ENCODE results near the gene ZNF467.

Gene ZNF467, protein sequence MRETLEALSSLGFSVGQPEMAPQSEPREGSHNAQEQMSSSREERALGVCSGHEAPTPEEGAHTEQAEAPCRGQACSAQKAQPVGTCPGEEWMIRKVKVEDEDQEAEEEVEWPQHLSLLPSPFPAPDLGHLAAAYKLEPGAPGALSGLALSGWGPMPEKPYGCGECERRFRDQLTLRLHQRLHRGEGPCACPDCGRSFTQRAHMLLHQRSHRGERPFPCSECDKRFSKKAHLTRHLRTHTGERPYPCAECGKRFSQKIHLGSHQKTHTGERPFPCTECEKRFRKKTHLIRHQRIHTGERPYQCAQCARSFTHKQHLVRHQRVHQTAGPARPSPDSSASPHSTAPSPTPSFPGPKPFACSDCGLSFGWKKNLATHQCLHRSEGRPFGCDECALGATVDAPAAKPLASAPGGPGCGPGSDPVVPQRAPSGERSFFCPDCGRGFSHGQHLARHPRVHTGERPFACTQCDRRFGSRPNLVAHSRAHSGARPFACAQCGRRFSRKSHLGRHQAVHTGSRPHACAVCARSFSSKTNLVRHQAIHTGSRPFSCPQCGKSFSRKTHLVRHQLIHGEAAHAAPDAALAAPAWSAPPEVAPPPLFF

DNA sequence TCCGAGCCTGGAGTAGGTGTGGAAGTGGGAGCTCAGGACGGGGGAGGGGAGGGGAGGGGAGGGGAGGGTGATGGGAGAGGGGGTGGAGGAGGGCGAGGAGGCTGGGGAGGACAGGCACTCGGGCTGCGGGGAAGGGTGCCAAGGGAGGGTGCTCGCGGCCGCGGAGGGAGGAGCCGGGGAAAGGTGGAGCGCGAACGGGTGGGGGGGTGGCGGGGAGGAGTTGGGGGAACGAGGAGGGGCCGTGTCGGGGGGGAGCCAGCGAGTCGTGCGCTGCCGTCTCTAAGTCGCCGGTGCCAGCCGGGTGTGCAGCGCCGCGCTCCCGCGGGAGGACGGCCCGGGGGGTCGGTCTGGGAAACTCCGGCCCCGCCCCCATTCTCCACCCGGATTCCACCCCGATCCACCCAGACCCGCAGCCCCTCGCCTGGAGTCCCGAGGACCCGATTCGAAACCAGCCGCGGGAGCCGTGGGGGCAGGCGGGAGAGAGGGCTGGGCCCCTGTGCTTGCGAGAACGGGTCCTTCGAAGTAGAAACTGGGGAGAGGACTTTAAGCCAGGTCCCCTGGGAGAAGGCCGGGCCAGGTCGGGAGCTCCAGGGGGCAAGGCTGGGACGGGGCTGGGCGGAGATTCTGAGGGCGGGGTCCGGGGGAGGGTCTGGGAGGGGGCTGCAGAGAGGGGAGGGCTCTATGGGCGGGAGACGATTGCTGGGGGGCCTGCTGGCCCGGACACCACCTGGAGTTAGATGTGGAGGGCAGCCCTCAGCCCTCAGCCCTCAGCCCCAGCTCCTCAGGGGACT is at the start of gene ZNF467:
TSS of gene ZNF467 (minus strand) at position 143 of the 791 bp plus-strand sequence. CDS start 2,556 bp downstream, outside the sequence.
- no peak for DNase-seq

DNA sequence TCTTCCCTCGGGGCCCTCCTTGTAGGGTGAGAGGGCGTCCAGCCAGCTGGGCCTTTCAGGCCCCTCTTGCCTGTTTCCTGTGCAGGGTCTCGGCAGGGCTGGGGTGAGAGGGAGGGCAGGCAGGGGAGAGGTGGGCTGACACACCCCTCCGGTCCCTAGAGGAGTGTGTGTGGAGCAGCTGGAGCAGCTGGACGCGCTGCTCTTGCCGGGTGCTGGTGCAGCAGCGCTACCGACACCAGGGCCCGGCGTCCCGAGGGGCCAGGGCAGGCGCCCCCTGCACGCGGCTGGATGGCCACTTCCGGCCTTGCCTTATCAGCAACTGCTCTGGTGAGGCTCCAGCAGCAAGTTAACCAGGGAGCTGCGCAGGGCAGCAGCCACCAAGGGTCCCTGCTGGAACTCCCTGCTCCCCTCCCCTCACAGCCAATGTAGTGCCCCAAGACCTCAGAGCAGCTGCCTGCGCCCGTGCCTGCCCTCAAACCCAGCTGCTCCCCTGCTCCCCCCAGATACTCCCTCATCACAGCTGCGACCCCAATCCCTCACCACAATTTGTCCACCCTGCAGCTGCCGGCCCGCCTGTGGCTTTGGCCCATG is 49.1 kb upstream of the ZNF467 start:
- DNase-seq, result no peak

DNA sequence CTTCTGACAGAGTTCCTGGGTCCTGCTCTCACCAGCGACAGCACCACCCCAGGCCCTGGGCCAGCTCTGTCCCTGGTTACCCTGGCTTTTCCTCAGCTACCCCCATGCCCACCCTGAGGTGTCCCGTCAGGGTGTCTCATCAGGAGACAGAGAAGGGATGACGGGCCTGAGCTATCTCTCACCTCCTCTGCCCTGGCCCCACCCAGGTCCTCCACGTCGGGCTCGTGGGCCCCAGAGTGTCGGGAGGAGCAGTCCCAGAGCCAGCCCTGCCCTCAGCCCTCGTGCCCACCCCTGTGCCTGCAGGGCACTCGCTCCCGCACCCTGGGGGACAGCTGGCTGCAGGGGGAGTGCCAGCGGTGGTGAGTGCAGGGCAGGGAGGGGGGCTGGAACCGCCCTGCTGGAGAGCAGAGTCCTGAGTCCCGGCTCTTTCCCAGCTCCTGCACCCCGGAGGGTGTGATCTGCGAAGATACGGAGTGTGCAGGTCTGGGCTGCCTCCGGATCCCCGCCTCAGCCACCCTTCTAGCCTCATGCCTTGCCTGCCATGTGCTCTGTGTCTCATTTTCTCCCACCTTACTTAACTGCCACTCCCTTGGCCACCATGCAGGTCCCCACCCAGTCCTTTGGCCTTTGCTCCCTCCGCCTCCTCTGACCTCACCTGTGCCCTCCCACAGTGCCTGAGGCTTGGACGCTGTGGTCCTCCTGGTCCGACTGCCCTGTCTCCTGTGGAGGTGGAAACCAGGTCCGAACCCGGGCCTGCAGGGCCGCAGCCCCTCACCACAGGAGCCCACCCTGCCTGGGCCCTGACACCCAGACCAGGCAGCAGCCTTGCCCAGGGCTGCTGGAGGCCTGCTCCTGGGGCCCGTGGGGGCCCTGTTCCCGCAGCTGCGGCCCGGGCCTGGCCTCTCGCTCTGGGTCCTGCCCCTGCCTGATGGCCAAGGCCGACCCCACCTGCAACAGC is 48.1 kb upstream of the ZNF467 start:
- no peak for DNase-seq

DNA sequence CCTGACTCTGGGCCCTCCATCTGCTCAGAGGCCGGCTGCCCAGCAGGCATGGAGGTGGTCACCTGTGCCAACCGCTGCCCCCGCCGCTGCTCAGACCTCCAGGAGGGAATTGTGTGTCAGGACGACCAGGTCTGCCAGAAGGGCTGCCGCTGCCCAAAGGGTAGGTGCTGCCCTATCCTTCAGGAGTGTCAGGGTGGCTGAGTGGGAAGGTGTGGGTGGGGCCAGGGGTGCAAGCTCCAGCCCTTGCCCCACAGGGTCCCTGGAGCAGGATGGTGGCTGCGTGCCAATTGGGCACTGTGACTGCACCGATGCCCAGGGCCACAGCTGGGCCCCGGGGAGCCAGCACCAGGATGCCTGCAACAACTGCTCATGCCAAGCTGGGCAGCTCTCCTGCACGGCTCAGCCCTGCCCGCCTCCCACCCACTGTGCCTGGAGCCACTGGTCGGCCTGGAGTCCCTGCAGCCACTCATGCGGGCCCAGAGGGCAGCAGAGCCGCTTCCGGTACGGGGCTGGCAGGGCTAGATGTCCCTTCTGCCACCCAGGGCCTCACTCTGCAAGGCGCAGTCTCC is 47.3 kb upstream of the ZNF467 start:
- no peak for DNase-seq

DNA sequence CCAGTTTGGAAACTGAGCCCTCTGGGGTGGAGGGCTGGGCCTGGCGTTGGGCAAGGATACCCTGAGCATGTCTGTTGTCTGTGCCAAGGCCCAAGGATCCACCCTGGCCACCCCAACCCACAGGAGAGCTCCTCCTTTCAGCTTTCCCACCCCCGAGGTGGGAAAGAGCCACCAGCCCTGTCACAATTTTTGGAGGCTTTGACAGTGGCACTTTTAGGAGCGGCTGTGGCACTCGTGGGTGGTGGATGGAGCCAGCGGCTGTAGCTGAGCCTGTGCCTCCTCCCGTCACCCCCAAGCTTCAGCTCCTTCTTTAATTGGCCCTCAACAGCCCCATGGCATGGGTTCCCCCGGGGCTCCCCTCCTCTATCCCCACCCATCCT is 46.6 kb upstream of the ZNF467 start:
- DNase-seq, result no peak

DNA sequence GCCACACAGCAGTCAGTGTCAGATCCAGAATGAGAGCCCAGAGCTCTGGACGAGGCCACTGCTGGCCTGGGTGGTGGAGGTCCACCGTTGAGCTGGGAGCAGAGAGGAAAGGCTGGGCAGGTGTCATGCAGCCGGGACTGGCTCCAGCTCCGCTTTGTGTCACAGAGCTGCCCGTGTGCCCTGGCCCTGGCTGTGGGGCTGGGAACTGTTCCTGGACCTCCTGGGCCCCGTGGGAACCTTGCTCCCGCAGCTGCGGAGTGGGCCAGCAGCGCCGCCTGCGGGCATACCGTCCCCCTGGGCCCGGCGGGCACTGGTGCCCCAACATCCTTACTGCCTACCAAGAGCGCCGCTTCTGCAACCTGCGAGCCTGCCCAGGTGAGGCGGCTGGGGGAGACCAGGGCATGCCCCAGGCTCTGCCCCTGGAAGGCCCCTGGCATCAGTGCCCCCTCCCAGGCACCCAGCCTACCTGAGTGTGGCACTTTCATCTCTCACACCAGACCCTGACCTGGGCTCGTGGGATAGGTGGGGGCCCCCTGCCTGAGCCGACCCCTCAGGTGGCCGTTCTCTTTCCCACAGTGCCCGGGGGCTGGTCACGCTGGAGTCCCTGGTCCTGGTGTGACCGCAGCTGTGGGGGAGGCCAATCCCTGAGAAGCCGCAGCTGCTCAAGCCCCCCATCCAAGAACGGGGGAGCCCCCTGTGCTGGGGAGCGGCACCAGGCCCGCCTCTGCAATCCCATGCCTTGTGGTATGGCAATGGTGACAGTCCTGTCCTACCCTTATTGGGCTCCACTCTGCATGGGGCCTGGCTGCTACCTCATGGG is 46.0 kb upstream of the ZNF467 start:
- no peak for DNase-seq

DNA sequence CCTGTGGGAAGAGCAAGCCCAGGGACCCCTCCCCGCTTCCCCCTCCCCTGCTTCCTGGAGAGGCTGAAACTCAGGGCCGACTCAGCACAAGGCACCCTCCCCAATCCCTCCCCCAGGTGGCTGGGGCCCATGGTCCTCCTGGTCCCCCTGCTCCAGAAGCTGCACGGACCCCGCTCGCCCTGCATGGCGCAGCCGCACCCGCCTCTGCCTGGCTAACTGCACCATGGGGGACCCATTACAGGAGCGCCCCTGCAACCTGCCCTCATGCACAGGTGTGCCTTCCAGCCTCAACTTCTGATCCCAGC is 45.1 kb upstream of the ZNF467 start:
- DNase-seq, result no peak

DNA sequence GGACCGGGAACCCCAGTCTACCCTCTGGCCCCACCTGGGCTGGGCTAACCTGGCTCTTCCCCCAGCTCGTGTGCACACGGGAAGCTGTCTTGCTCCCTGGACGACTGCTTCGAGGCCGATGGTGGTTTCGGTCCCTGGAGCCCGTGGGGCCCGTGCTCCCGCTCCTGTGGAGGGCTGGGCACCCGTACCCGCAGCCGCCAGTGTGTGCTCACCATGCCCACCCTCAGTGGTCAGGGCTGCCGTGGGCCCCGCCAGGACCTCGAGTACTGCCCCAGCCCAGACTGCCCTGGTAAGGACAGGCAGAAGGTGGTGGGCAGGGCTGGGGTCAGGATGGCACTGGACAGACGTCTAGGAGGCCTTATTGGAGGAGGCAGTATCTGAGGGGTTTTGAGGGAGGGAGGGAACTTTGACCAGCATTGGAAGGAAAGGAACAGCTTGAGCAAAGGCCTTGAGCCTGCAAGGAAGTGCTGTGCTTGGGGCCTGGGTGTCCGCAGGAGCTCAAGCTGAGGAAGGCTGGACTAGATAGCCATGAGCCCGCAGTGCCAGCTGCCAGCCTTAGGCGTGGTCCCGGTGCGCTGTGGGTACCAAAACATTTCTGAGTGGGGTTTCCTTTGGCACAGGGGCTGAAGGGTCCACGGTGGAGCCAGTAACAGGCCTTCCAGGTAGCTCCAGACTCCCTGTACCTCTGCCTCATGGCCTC is 44.6 kb upstream of the ZNF467 start:
- DNase-seq, result no peak

DNA sequence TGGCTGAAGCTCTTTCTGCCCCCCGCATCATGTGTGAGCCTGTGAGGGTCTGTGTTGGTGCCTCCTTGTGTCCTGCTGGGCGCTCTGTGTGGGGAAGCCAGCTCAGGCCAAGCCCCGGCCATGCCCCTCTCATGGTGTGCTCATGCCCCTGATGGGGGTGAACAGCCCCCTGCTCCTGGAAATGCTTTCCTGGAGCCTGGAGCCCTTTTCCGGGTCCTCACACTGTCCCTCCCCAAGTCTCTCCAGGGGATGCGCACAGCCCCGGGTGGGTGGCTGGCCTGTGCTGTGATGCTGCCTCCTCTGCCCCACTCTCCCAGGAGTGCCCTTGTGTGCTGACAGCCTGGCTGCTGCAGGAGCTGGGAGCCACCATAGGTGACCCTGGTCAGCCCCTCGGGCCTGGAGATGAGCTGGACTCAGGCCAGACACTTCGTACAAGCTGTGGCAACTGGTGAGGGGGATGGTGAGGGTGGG is 43.9 kb upstream of the ZNF467 start:
- no peak for DNase-seq

DNA sequence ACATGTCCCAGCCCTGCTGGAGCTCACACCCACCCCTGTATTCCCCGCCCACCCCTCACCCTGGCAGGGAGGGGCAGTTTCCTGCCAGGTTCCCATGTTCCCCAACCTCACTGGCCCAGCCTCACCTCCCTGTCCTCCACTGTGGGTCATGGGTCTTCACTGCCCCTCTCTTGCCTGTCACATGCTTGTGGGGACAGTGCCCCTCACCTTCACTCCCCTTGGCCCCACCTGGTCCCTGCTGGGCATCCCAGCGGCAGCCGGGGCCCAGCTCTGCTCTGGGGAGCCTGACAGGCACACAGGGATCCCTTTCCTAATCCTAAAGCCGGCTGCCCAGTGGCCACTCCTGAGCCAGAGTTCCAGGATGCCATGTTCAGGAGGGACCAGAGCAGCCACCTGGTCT is 43.4 kb upstream of the ZNF467 start:
- no peak for DNase-seq

DNA sequence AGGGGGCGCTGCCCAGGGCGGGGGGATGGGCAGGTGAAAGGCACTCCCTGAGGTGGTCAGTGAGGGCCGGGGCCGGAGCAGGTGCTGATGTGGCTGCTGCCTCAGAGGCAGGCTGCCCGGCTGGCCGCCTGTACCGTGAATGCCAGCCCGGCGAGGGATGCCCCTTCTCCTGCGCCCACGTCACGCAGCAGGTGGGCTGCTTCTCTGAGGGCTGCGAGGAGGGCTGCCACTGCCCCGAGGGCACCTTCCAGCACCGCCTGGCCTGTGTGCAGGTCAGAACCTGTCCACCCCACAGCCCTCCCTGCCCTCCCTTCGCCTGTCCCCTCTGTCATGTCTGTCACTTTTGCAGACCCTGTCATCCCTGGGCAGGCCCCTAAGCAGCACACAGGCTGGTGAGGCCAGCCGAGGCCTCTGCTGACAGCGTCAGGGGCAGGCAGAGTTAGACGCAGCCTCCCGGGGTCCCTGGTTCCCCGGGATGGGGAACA is 42.9 kb upstream of the ZNF467 start:
- no peak for DNase-seq

DNA sequence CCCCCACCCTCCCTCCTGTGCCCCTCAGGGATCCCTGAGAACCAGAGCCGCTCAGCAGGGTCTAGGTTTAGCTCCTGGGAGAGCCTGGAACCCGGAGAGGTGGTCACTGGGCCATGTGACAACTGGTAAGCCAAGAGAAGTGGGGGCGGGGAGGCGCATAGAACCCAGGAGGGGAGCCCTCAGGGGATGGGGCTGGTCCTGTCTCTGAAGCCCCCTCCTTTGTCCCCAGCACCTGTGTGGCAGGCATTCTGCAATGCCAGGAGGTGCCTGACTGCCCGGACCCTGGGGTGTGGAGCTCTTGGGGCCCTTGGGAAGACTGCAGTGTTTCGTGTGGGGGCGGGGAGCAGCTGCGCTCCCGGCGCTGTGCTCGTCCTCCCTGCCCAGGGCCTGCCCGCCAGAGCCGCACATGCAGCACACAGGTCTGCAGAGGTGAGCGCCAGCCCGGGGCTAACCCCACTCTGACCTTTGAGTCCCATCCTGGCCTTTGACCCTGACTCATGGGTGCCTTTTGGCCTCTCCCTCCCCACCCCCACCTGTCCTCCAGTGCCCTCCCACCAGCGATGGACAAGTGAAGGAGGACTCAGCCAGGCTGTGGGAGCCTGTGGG is 42.4 kb upstream of the ZNF467 start:
- no peak for DNase-seq

DNA sequence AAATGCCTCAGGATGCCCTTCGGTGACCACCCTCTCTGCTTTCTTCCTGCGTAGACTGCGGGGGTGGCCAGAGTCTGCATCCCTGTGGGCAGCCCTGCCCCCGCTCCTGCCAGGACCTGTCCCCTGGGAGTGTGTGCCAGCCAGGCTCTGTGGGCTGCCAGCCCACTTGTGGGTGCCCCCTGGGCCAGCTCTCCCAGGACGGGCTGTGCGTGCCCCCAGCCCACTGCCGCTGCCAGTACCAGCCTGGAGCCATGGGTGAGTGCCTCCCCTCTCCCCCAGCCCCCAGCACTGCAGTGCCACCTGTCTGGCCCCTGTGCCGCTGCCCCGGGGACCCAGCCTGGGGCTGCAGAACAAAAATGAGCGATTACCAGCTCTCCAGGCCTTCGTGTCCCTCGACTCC is 41.7 kb upstream of the ZNF467 start:
- no peak for DNase-seq

DNA sequence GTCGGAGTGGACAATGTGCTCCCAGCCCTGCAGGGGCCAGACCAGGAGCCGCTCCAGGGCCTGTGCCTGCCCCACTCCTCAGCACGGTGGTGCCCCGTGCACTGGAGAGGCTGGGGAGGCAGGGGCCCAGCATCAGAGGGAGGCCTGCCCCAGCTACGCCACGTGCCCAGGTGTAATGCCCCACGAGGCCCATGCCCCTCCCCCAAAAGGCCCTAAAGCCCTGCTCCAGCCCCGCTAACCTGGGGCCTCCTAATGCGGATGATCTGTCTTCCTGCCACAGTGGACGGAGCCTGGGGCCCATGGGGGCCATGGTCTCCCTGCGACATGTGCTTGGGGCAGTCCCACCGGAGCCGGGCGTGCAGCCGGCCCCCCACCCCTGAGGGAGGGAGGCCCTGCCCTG is 41.1 kb upstream of the ZNF467 start:
- DNase-seq, result no peak

DNA sequence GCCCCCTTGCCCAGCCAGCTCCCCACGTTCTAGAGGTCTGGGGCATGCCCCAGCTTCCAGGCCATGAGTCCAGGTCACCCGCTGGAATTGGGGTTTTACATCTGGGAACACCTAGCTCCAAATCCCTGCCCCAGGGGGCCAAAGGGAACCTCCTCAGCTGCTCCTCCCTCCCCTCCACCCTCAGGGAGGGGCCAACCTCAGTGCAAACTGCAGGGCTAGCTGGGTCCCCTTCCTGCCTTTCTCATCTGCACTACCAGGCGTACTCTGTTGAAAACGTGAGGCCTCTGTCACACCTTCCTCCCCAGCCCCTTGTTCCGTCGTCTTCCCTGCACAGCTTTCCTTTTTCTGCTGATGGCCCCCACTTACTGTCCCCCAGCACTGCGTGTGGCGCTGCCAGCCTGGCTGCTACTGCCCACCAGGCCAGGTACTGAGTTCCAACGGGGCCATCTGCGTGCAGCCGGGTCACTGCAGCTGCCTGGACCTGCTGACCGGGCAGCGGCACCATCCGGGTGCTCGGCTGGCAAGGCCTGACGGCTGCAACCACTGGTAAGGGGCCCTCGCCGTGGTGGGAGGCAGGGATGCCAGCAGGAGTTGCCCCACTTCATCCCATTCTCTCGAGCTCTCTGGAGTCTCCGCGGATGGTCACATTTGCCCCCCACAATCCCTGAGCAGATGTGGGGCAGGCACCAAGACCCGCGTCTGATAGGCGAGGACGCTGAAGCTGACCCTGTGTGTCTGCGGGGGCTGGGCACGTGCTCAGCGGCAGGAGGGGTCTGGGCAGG is 40.1 kb upstream of the ZNF467 start:
- DNase-seq, result no peak

DNA sequence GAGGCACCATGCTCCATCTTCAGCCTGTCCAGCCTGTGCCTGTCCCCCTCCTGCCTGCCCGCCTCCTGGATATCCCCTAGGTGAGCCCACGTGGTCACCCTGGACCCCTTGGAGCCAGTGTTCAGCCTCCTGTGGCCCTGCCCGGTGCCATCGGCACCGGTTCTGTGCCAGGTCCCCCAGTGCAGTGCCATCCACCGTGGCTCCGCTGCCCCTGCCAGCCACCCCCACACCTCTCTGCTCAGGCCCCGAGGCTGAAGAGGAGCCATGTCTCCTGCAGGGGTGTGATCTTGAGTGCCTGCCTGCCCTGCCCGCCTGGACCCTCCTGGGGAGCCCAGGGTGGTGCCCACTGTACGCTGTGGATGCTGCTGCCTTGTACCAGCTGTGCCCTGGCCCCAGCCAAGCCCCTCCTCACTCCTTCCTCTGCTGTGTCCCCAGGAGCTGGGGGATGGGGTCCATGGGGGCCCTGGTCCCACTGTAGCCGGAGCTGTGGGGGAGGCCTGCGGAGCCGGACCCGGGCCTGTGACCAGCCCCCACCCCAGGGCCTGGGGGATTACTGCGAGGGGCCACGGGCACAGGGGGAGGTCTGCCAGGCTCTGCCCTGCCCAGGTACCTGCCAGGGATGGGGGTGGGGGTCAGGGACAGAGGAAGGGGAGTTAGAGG is 38.6 kb upstream of the ZNF467 start:
- DNase-seq, result no peak

DNA sequence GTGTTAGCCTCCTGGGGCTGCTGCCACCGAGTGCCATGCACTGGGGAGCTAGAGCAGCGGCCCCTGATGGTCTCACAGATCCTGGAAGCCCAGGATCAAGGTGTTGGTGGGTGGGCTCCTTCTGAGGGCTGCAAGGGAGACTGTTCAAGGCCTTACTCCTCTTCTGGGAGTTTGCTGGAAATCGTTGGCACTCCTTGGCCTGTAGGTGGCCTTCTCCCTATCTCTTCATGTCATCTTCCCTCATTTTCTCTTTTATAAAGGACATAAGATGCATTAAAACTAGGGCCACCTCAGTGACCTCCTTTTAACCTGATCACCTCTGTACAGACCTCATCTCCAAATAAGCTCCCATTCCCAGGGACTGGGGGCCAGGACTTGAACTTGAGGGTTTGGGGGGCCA is 37.8 kb upstream of the ZNF467 start:
- no peak for DNase-seq

DNA sequence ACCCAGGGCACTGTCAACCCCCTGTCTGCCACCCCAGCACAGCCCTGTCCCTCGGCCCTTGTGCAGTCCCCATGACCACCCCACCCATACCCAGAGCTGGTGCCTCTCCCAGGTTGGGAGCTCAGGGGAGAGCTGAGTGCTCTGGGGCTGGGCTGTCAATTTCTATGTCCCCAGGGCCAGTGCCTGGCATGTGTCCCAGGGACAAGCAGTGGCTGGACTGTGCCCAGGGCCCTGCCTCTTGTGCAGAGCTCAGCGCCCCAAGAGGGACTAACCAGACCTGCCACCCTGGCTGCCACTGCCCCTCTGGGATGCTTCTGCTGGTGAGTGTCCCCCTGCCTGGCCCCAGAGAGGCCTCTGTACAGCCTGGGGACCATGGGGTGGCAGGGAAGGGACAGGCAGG is 35.8 kb upstream of the ZNF467 start:
- no peak for DNase-seq

DNA sequence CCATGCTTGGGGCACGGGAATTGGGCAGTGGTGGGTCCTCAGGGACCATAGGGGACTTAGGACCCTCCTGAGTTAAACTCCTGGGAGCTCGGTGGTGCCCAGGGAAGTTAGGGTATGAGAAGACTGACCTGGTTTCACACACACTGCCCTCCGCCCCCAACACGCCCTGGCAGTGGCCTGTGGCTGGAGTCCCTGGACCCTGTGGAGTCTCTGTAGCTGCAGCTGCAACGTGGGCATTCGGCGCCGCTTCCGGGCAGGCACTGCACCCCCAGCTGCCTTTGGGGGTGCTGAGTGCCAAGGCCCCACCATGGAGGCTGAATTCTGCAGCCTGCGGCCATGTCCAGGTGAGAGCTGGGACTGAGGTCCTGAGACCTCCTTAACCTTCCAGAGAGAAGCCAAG is 34.9 kb upstream of the ZNF467 start:
- DNase-seq, result no peak

All from NCI-H1417 treated with DMSO at 0.1 percent for 48 hours (cell line).